Measurements from ENCODE around the gene ITPKB. TPM values are rescaled to one million over a fixed set of nuclear protein-coding genes. Genes with fewer than 3 reads are reported as not detected.
A peak's percentile ranks its signal among the peaks of the same experiment; 100 is the strongest.

ITPKB gene
- total and polyA plus RNA-seq, 11 donors, result 6.2 to 33.7 (median 17.8) TPM

GRCh38 chr1:226697929-226698544 lies 41.0 kb downstream of the ITPKB start:
- DNase-seq, result no peak
- peaks cover 0 to 19% (median 6%) of the 10 kb centered on the region in 9 donors for H3K36me3 ChIP-seq
- peaks cover 7 to 71% (median 51%) of the 10 kb centered on the region in 12 donors for H3K4me1 ChIP-seq
- intact Hi-C loops (cut with DNase I), result loop anchor here in 1 of 10 donors (10.0 kb wide), 1 partner anchor 63 kb away; no protein-coding TSS in a partner anchor
- no peaks in the 10 kb centered on the region for H3K27me3 ChIP-seq
- H3K4me3 ChIP-seq, result no peak overlapping the region
- ATAC-seq, result no peak
- no peaks in the 10 kb centered on the region for H3K9me3 ChIP-seq
- H3K27ac ChIP-seq, result peak overlapping the region in 6 of 12 donors; percentile 5 to 50 (median 30)
- WGBS, 4 donors, result 54 to 68% (median 63%) methylated on average over 5 of the region's 5 CpGs
- TF ChIP-seq POLR2A (IDR thresholded peaks at IDR 0.05) (no peak), CTCF (IDR thresholded peaks at IDR 0.05) (no peak)

- H3K27me3 ChIP-seq, result no peaks in the 10 kb centered on the region
- DNase-seq, result no peak
- 72 to 82% (median 78%) methylated on average over 5 of the region's 5 CpGs for WGBS, 4 donors
- intact Hi-C loops (cut with DNase I), result loop anchor here in 1 of 10 donors (10.0 kb wide), 1 partner anchor 63 kb away; no protein-coding TSS in a partner anchor
- H3K9me3 ChIP-seq, result no peaks in the 10 kb centered on the region
- H3K4me1 ChIP-seq, result peaks cover 3 to 71% (median 51%) of the 10 kb centered on the region in 12 donors
- peak overlapping the region in 6 of 12 donors; percentile 5 to 50 (median 30) for H3K27ac ChIP-seq
- H3K36me3 ChIP-seq, result peaks cover 0 to 22% (median 6%) of the 10 kb centered on the region in 9 donors
- ATAC-seq, result peak in 2 of 4 donors; percentile 10 to 12
- TF ChIP-seq POLR2A (IDR thresholded peaks at IDR 0.05) (no peak), CTCF (IDR thresholded peaks at IDR 0.05) (no peak)
- no peak overlapping the region for H3K4me3 ChIP-seq
These were observed 41.7 kb downstream of the ITPKB start for GRCh38 chr1:226697151-226697928.

- Histone ChIP-seq H3K4me3 (no peak overlapping the region), H3K36me3 (peaks cover 0 to 26% (median 6%) of the 10 kb centered on the region in 9 donors), H3K4me1 (peaks cover 5 to 71% (median 51%) of the 10 kb centered on the region in 12 donors), H3K27me3 (no peaks in the 10 kb centered on the region), H3K9me3 (no peaks in the 10 kb centered on the region), H3K27ac (peak overlapping the region in 2 of 12 donors; percentile 31 to 42)
- WGBS, 4 donors, result 86 to 92% (median 87%) methylated on average over 7 of the region's 7 CpGs
- TF ChIP-seq POLR2A (IDR thresholded peaks at IDR 0.05) (no peak), CTCF (IDR thresholded peaks at IDR 0.05) (no peak)
- intact Hi-C loops (cut with DNase I), result loop anchor here in 1 of 10 donors (10.0 kb wide), 1 partner anchor 62 kb away; no protein-coding TSS in a partner anchor
- no peak for DNase-seq
- ATAC-seq, result peak in 1 of 4 donors; percentile 31
These were observed 42.5 kb downstream of the ITPKB start for GRCh38 chr1:226696547-226696946.

Measured in heart left ventricle (tissue), 16 donors.